ENCODE measurements around the gene RAB11FIP4. TPM values are rescaled to one million over a fixed set of nuclear protein-coding genes. Genes with fewer than 3 reads are reported as not detected.
"Not testable (repeated sequence)": the region's sequence is repeated elsewhere in the genome, so short reads cannot be mapped to it uniquely, and the experiment has no call there.

Gene RAB11FIP4
- total RNA-seq (10 to 100 TPM; 44.3 to 90.2 TPM), polyA plus RNA-seq (ENCODE audit: insufficient read depth, low read depth, low replicate concordance) (104 TPM)
- long read RNA-seq, donor 1, partial matches to known transcripts: 0 of 3 reads
- long read RNA-seq, donor 1, other reads (novel, unspliced or antisense): 0 of 3 reads
- long read RNA-seq, donor 2, partial matches to known transcripts: 0 of 1 reads
- long read RNA-seq, donor 2, other reads (novel, unspliced or antisense): 0 of 1 reads

- DNase-seq: peak; percentile 10
- H3K27ac ChIP-seq: no peak within 1 kb of the TSS
- H3K27me3 ChIP-seq: no peaks in the 10 kb centered on the region
- TF ChIP-seq POLR2A (IDR thresholded peaks at IDR 0.05) (no peak), CTCF (IDR thresholded peaks at IDR 0.05) (no peak)
- no peaks in the 10 kb centered on the region for H3K9me3 ChIP-seq
- intact Hi-C loops (cut with DNase I; ENCODE audit: low total_unique reads): no loop called here
- H3K4me3 ChIP-seq: peak within 1 kb of the TSS; percentile 34 to 48
- peaks cover 3% of the 10 kb centered on the region for H3K4me1 ChIP-seq
- 0% methylated on average over 2 to 25 of the region's 69 CpGs for WGBS, 2 donors
- H3K36me3 ChIP-seq (ENCODE audit: low read depth, missing control alignments): no peaks in the 10 kb centered on the region
Measured at GRCh38 chr17:31391496-31391949, at the start of gene RAB11FIP4. TSS of gene RAB11FIP4 (plus strand) at chr17:31391675. CDS start at chr17:31391853, 178 bp downstream.

- H3K36me3 ChIP-seq (ENCODE audit: low read depth, missing control alignments); H3K27me3 ChIP-seq; H3K4me3 ChIP-seq; intact Hi-C loops (cut with DNase I; ENCODE audit: low total_unique reads); H3K4me1 ChIP-seq; H3K27ac ChIP-seq; H3K9me3 ChIP-seq; DNase-seq: not testable (repeated sequence)
- WGBS, 2 donors: 66 to 76% methylated on average over 11 to 14 of the region's 34 CpGs
Measured at GRCh38 chr17:31345191-31345747, 46.2 kb upstream of the RAB11FIP4 start.

DNA sequence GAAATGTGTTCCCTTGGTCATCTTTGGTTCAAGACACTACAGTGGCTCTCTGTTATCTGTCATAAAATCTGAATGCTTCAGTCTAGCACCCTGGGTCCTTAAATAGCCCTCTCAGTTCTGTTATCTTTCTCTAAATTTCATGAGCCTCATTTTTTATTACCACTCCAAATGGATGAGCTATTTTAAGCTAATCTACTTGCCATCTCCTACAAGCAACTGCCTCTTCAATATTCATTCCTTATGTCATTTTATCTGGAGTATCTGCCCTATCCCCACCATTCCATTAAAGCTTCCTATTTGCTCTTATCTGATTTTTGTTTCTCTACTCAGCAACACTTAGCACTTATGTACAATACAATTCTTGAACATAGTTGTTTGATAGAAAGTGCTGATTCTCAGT lies 42.0 kb upstream of the RAB11FIP4 start:
- intact Hi-C loops (cut with DNase I; ENCODE audit: low total_unique reads): no loop called here
- no peaks in the 10 kb centered on the region for H3K4me1 ChIP-seq
- H3K27me3 ChIP-seq: no peaks in the 10 kb centered on the region
- H3K36me3 ChIP-seq (ENCODE audit: low read depth, missing control alignments): no peaks in the 10 kb centered on the region
- no peak for DNase-seq
- TF ChIP-seq CTCF (IDR thresholded peaks at IDR 0.05): no peak
- no peak for TF ChIP-seq POLR2A (IDR thresholded peaks at IDR 0.05)
- H3K9me3 ChIP-seq: no peaks in the 10 kb centered on the region
- H3K27ac ChIP-seq: no peak overlapping the region
- H3K4me3 ChIP-seq: no peak overlapping the region

- TF ChIP-seq CTCF (IDR thresholded peaks at IDR 0.05) (no peak), POLR2A (IDR thresholded peaks at IDR 0.05) (no peak)
- H3K36me3 ChIP-seq (ENCODE audit: low read depth, missing control alignments): no peaks in the 10 kb centered on the region
- DNase-seq: no peak
- intact Hi-C loops (cut with DNase I; ENCODE audit: low total_unique reads): no loop called here
- H3K4me3 ChIP-seq: no peak overlapping the region
- H3K4me1 ChIP-seq: no peaks in the 10 kb centered on the region
- H3K27ac ChIP-seq: no peak overlapping the region
- H3K27me3 ChIP-seq: no peaks in the 10 kb centered on the region
- WGBS, 2 donors: 88 to 89% methylated on average over 1 of the region's 1 CpG
- no peaks in the 10 kb centered on the region for H3K9me3 ChIP-seq
Measured at GRCh38 chr17:31355935-31356334, 35.5 kb upstream of the RAB11FIP4 start.

DNA sequence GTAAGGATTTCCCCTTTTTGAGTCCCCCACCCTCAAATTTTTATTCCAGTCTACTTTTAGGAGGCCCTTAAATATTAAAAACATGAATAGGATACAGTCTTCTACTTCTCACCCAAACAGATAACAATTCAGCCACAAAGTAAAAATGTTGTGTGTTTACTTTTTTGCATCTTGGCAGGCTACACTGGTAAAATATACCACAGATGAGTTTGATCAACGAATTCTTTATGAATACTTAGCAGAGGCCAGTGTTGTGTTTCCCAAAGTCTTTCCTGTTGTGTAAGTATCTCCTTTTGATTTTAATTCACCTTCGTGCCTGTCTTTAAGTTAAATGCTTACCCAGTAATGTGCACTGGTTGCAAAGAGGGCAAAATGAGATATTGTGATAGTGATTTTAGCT lies 34.4 kb upstream of the RAB11FIP4 start:
- no peaks in the 10 kb centered on the region for H3K36me3 ChIP-seq (ENCODE audit: low read depth, missing control alignments)
- DNase-seq: no peak

More for the DNA sequence above, 34.4 kb upstream of the RAB11FIP4 start:
- Histone ChIP-seq H3K9me3 (no peaks in the 10 kb centered on the region), H3K27me3 (no peaks in the 10 kb centered on the region), H3K4me1 (no peaks in the 10 kb centered on the region), H3K4me3 (no peak overlapping the region), H3K27ac (no peak overlapping the region)
- 79 to 86% methylated on average over 2 of the region's 2 CpGs for WGBS, 2 donors
- TF ChIP-seq POLR2A (IDR thresholded peaks at IDR 0.05) (no peak), CTCF (IDR thresholded peaks at IDR 0.05) (no peak)
- intact Hi-C loops (cut with DNase I; ENCODE audit: low total_unique reads): no loop called here
